HG02610 (cell line): ENCODE results near the gene SUCLA2.

ENCODE experiments used
- ATAC-seq: cut with Tn5 transposase; IDR thresholded peaks from one replicate; pipeline ENCODE4 v1.9.1; 2021; ENCODE audit warnings: mild to moderate bottlenecking, moderate library complexity; ENCODE audit not compliant: unreplicated experiment

The SUCLA2 gene

DNA sequence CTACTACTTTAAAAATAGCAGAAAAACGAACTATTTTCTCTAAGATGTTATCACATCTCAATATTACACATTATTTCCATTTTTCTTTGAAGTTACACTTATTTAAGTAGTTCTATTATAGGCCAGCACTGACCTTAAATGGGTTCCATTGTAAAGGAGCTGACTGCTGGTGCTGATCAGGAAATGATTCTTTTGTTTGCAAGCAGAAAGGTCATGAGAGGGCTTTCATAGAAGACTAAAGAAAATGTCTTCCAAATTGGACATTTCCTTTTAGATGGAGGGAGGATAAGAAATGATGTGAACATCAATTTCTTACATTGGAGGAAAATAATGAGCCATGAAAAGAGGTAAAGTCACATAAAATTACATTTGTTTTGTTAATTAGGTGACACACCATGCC is 96.2 kb downstream of the SUCLA2 start:
- ATAC-seq, result no peak

GRCh38 chr13:47904241-47904640 is 96.8 kb downstream of the SUCLA2 start:
- no peak for ATAC-seq

- no peak for ATAC-seq
Measured at GRCh38 chr13:47903836-47904235, 97.2 kb downstream of the SUCLA2 start.

DNA sequence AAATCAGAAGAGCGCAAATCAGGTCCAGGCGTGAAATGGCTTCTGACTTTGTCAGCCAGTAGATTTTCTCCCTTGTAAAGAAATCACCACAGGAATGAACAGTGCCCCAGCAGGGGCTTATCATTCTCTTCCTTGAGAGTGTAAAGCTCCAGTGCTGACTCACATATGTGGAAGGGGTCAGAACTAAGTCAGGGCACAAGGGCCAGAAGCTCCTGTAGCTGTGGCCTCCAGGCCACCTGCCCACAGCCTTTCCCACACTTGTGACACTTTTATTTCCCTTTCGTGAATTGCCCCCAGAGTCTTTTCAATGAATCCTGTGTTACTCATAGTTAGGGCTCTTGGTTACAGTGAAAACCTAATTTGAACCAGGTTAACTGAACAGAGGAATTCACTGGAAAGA is 99.6 kb downstream of the SUCLA2 start:
- ATAC-seq, result no peak

DNA sequence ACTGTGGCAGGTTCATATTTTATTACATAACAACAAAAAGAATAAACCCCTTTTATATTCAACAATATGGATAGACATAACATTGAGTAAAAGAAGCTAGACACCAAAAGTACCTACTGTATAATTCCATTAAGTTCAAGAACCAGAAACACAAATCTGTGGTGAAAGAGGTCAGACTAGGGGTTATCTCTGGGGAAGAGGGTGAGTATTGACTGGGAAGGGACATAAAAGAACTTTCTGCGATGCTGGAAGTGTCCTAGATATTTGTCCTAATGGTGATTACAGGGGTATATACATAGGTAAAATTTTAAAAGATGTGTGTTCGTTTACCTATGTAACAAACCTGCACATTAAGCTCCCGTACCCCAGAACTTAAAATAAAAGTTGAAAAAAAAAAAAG is 103.0 kb downstream of the SUCLA2 start:
- no peak for ATAC-seq

- ATAC-seq, result no peak
Measured at GRCh38 chr13:47897411-47898050, 103.5 kb downstream of the SUCLA2 start.

DNA sequence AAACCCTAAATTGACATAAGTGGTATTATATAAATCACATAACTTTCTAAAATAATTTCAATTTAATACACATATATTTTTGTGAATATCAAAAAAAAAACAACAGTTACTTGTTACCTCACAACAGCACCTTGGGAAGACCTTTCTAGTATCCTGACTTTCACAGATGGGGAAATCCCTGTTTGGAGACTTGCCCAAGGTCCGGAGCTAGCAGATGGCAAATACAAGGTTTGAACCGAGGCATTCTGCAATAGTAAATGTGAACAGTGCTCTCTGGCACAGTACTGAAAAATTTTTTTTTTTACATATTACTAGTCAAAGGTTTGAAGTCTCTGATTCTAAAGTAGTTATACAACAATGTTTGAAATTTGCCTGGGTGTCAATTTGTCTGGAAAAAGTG is 104.5 kb downstream of the SUCLA2 start:
- no peak for ATAC-seq

GRCh38 chr13:47896111-47896510 is 105.0 kb downstream of the SUCLA2 start:
- ATAC-seq, result no peak

DNA sequence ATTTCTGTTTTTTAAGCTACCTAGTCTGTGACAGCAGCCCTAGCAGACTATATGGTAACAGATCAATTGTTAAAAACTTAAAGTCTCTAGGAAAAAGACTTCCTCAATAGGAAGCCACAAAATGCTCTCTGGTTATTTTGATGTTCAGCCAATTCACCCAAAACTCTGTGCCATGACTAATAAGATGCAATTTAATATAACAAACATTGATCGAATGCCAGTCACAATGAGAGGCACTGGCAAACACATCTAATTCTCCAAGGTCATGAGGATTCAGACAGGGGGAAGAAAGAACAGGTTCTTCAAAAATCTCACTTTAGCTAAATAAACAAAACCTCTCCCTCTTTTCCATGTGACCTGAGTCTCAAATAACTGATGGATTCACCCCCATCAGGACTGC is 107.5 kb downstream of the SUCLA2 start:
- no peak for ATAC-seq
